Keratinocyte (primary cell): Measurements from ENCODE around the gene JTB. TPM values are rescaled to one million over a fixed set of nuclear protein-coding genes. Genes with fewer than 3 reads are reported as not detected.

Experiments
- DNase-seq: peaks from one replicate; pipeline ENCODE4 v3.0.0-alpha.2; 2011; ENCODE audit warnings: low read depth, missing footprints, low spot score
- FAIRE-seq: peaks from 2 replicates; lab custom pipeline; 2011; peaks lifted over from hg19 to GRCh38; lab: Jason Lieb, UNC
- H2AFZ ChIP-seq: 2 replicates; pipeline ENCODE4 v1.6.0; 2012; ENCODE audit warnings: low read length, control low read depth, inconsistent platforms; ENCODE audit not compliant: control insufficient read depth
- H3K27ac ChIP-seq: 2 replicates; pipeline ENCODE4 v1.5.1; 2011; ENCODE audit warnings: low read length; ENCODE audit not compliant: control insufficient read depth, insufficient read depth
- H3K27me3 ChIP-seq: 3 replicates; pipeline ENCODE4 v1.6.0; 2011; ENCODE audit warnings: low read length; ENCODE audit not compliant: control insufficient read depth, insufficient read depth; ENCODE audit errors: extremely low read depth
- H3K36me3 ChIP-seq, 2 experiments: 2 replicates in 1 of 2; 3 replicates in 1 of 2; pipeline ENCODE4 v1.5.1; 2011; ENCODE audit warnings: low read length in 2 of 2, mild to moderate bottlenecking in 1 of 2; ENCODE audit not compliant: control insufficient read depth in 2 of 2, insufficient read depth in 2 of 2; ENCODE audit errors: extremely low read depth in 1 of 2
- H3K4me1 ChIP-seq: 3 replicates; pipeline ENCODE4 v1.5.1; 2011; ENCODE audit warnings: low read length; ENCODE audit not compliant: control insufficient read depth, insufficient read depth; ENCODE audit errors: extremely low read depth
- H3K4me2 ChIP-seq: 3 replicates; pipeline ENCODE4 v1.6.0; 2011; ENCODE audit warnings: low read depth, low read length; ENCODE audit not compliant: control insufficient read depth, insufficient read depth; ENCODE audit errors: extremely low read depth
- H3K4me3 ChIP-seq, 3 experiments: fragments of 200-600 bp in 1 of 3; sonication (generic) in 1 of 3; 2 replicates in 2 of 3; 3 replicates in 1 of 3; pipeline ENCODE4 v1.5.1; 2011 to 2016; ENCODE audit warnings: low read length in 3 of 3, mild to moderate bottlenecking in 3 of 3, control low read depth in 2 of 3, inconsistent platforms in 1 of 3, low read depth in 1 of 3, mixed read lengths in 1 of 3, mixed run types in 1 of 3, moderate library complexity in 1 of 3; ENCODE audit not compliant: control insufficient read depth in 2 of 3, insufficient read depth in 2 of 3; ENCODE audit errors: extremely low read depth in 1 of 3
- H3K79me2 ChIP-seq: 2 replicates; pipeline ENCODE4 v1.6.0; 2012; ENCODE audit warnings: low read length; ENCODE audit not compliant: control insufficient read depth, insufficient read depth
- H3K9ac ChIP-seq: 3 replicates; pipeline ENCODE4 v1.6.0; 2011; ENCODE audit warnings: low read length; ENCODE audit not compliant: control insufficient read depth, insufficient read depth; ENCODE audit errors: extremely low read depth
- H3K9me1 ChIP-seq: 3 replicates; pipeline ENCODE4 v1.6.0; 2011; ENCODE audit warnings: low read length; ENCODE audit not compliant: control insufficient read depth, insufficient read depth; ENCODE audit errors: extremely low read depth
- H3K9me3 ChIP-seq: 2 replicates; pipeline ENCODE4 v1.5.1; 2012; ENCODE audit warnings: low read depth, low read length; ENCODE audit not compliant: control insufficient read depth
- H4K20me1 ChIP-seq: 3 replicates; pipeline ENCODE4 v1.6.0; 2011; ENCODE audit warnings: low read length; ENCODE audit not compliant: control insufficient read depth, insufficient read depth; ENCODE audit errors: extremely low read depth
- CTCF ChIP-seq, 3 experiments: IDR thresholded peaks in 1 of 3; conservative IDR thresholded peaks in 1 of 3; optimal IDR thresholded peaks in 1 of 3; 2 replicates in 2 of 3; 3 replicates in 1 of 3; pipeline versions ENCODE3 to v1.5.1; 2011; ENCODE audit warnings: low read length in 3 of 3, mild to moderate bottlenecking in 3 of 3, moderate library complexity in 2 of 3, control low read depth in 1 of 3, inconsistent platforms in 1 of 3; ENCODE audit not compliant: insufficient read depth in 2 of 3; ENCODE audit errors: extremely low read depth in 1 of 3
- EZH2 ChIP-seq: IDR thresholded peaks from one replicate; pipeline ENCODE4 v1.6.1; 2012; ENCODE audit warnings: inconsistent platforms, mild to moderate bottlenecking, low read length, moderate library complexity
- dilution Hi-C: fragments of 300-500 bp; cut with MboI; formaldehyde crosslinking; loops from one replicate; pipeline ENCODE4 v1.7.0; 2020; ENCODE audit warnings: low sequenced_read_pairs; ENCODE audit not compliant: extremely low pct_ligation_motif_present
- polyA plus RNA-seq, 5 experiments: library from polyadenylated mRNA; depleted of rRNA in 3 of 5; stranded (reverse) in 3 of 5; stranded (forward) in 1 of 5; unstranded in 1 of 5; fragments of >200 nt; gene quantifications; 1 replicate in 1 of 5; 2 replicates in 3 of 5; 3 replicates in 1 of 5; pipeline versions ENCODE4 v1.2.1 to v1.2.3, GENCODE V29; 2011 to 2012; ENCODE audit warnings: missing spikeins in 2 of 5, low read depth in 1 of 5, low replicate concordance in 1 of 5

Gene JTB
- polyA plus RNA-seq, 1 donor (not counting 4 experiments of a cell fraction or from before 2014, with no cell fraction given): 83.4 TPM

GRCh38 chr1:153929981-153930948 is 47.2 kb downstream of the JTB start:
- TF ChIP-seq CTCF (optimal IDR thresholded peaks at IDR 0.05 in 1 of 3, IDR thresholded peaks at IDR 0.05 in 1 of 3, conservative IDR thresholded peaks at IDR 0.05 in 1 of 3; ENCODE audit: extremely low read depth in 1 of 3, insufficient read depth in 2 of 3, low read length in 3 of 3): no peak
- no peak for TF ChIP-seq EZH2
- no peak for FAIRE-seq

GRCh38 chr1:153929426-153929825 is 48.0 kb downstream of the JTB start:
- no peak for TF ChIP-seq EZH2
- no peak for TF ChIP-seq CTCF (optimal IDR thresholded peaks at IDR 0.05 in 1 of 3, IDR thresholded peaks at IDR 0.05 in 1 of 3, conservative IDR thresholded peaks at IDR 0.05 in 1 of 3; ENCODE audit: extremely low read depth in 1 of 3, insufficient read depth in 2 of 3, low read length in 3 of 3)
- H3K4me3 ChIP-seq: no peak overlapping the region
- H3K27ac ChIP-seq: no peak overlapping the region
- no peaks in the 10 kb centered on the region for H3K4me1 ChIP-seq
- no peaks in the 10 kb centered on the region for H3K27me3 ChIP-seq
- H3K9me3 ChIP-seq: no peaks in the 10 kb centered on the region
- DNase-seq: no peak
- no peaks in the 10 kb centered on the region for H4K20me1 ChIP-seq
- no peak overlapping the region for H3K4me2 ChIP-seq
- no peak overlapping the region for H2AFZ ChIP-seq
- peaks cover 1 to 24% of the 10 kb centered on the region in 2 experiments for H3K36me3 ChIP-seq
- no peak for FAIRE-seq
- H3K79me2 ChIP-seq: no peaks in the 10 kb centered on the region
- H3K9ac ChIP-seq: no peak overlapping the region
- no peaks in the 10 kb centered on the region for H3K9me1 ChIP-seq
- dilution Hi-C loops: no loop called here

More at GRCh38 chr1:153929981-153930948, 47.2 kb downstream of the JTB start:
- H3K9me3 ChIP-seq: no peaks in the 10 kb centered on the region
- no peak overlapping the region for H3K27ac ChIP-seq
- no peak overlapping the region for H3K4me2 ChIP-seq
- no peaks in the 10 kb centered on the region for H4K20me1 ChIP-seq
- no peak overlapping the region for H2AFZ ChIP-seq
- H3K9ac ChIP-seq: no peak overlapping the region
- dilution Hi-C loops: no loop called here
- no peaks in the 10 kb centered on the region for H3K79me2 ChIP-seq
- peaks cover 7 to 26% of the 10 kb centered on the region in 2 experiments for H3K36me3 ChIP-seq
- H3K4me3 ChIP-seq: no peak overlapping the region
- no peaks in the 10 kb centered on the region for H3K4me1 ChIP-seq
- no peak for DNase-seq
- no peaks in the 10 kb centered on the region for H3K27me3 ChIP-seq
- H3K9me1 ChIP-seq: no peaks in the 10 kb centered on the region
